HFFc6 (cell line): Measurements from ENCODE around the gene EPB41L3. TPM values are rescaled to one million over a fixed set of nuclear protein-coding genes. Genes with fewer than 3 reads are reported as not detected.
"Not testable (repeated sequence)": the region's sequence is repeated elsewhere in the genome, so short reads cannot be mapped to it uniquely, and the experiment has no call there.

Source experiments
- DNase-seq: peaks from one replicate; pipeline ENCODE4 v3.0.0-alpha.2; 2018
- H3K27ac Mint-ChIP-seq: 2 replicates; pipeline ENCODE4 v1.8.0; 2020; ENCODE audit warnings: mild to moderate bottlenecking, mixed read lengths
- H3K27me3 Mint-ChIP-seq: 2 replicates; pipeline ENCODE4 v1.8.0; 2021; ENCODE audit warnings: mild to moderate bottlenecking, moderate library complexity, mixed read lengths; ENCODE audit not compliant: insufficient read depth
- H3K36me3 Mint-ChIP-seq: 2 replicates; pipeline ENCODE4 v1.8.0; 2021; ENCODE audit warnings: low read depth, mixed read lengths
- H3K4me1 Mint-ChIP-seq: 2 replicates; pipeline ENCODE4 v1.8.0; 2020; ENCODE audit warnings: low read depth, mixed read lengths
- H3K4me3 Mint-ChIP-seq: 2 replicates; pipeline ENCODE4 v1.8.0; 2020; ENCODE audit warnings: mild to moderate bottlenecking, moderate library complexity, mixed read lengths
- H3K9me3 Mint-ChIP-seq: 2 replicates; pipeline ENCODE4 v1.8.0; 2020; ENCODE audit warnings: mild to moderate bottlenecking, mixed read lengths
- total RNA-seq, 6 experiments: library from RNA; stranded (reverse); fragmentation: NEBNext Ultra II Directional; extraction: Animal tissue kit (Norgen Biotek cat#: 25700); gene quantifications; 2 replicates in 1 of 6; 3 replicates in 5 of 6; pipeline ENCODE4 v1.2.3, GENCODE V29; 2021
- TF ChIP-seq, protein P1 (sequence below): fragments of 200-600 bp; sonication (generic); IDR thresholded peaks from 2 replicates; pipeline ENCODE4 v1.5.0; 2021; ENCODE audit warnings: antibody characterized with exemption, mild to moderate bottlenecking

Gene EPB41L3
- total RNA-seq, 6 experiments from 2014 or later = 1.3 to 17.0 (median 1.8) TPM

DNA sequence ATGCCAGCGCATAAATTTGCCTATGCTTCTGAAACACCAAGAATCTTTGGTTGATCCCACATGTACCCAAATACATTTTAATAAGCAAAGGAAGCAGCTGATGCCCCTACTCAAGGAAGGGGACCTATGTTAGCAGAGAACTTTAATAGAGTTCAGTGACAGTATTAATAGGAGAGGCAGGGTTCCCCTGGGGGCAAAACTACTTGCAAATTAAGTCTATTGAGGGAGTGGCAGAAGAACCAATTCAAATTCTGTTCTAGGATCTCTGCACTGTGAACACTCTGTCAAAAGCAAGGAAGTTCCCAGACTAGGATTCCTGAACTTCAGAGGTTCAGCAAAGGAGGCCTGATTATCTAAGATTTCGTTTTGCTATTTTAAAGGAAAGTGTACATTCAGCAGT lies 47.5 kb downstream of the EPB41L3 start:
- Mint-ChIP-seq H3K36me3 (peaks cover 5% of the 10 kb centered on the region; the same call in 1 of the 2 replicates), H3K27ac (no peak overlapping the region), H3K4me1 (no peaks in the 10 kb centered on the region), H3K4me3 (no peak overlapping the region), H3K9me3 (peaks cover 28% of the 10 kb centered on the region), H3K27me3 (peaks cover 1% of the 10 kb centered on the region)
- TF ChIP-seq, protein P1, sequence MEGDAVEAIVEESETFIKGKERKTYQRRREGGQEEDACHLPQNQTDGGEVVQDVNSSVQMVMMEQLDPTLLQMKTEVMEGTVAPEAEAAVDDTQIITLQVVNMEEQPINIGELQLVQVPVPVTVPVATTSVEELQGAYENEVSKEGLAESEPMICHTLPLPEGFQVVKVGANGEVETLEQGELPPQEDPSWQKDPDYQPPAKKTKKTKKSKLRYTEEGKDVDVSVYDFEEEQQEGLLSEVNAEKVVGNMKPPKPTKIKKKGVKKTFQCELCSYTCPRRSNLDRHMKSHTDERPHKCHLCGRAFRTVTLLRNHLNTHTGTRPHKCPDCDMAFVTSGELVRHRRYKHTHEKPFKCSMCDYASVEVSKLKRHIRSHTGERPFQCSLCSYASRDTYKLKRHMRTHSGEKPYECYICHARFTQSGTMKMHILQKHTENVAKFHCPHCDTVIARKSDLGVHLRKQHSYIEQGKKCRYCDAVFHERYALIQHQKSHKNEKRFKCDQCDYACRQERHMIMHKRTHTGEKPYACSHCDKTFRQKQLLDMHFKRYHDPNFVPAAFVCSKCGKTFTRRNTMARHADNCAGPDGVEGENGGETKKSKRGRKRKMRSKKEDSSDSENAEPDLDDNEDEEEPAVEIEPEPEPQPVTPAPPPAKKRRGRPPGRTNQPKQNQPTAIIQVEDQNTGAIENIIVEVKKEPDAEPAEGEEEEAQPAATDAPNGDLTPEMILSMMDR = no peak
- no peak for DNase-seq

DNA sequence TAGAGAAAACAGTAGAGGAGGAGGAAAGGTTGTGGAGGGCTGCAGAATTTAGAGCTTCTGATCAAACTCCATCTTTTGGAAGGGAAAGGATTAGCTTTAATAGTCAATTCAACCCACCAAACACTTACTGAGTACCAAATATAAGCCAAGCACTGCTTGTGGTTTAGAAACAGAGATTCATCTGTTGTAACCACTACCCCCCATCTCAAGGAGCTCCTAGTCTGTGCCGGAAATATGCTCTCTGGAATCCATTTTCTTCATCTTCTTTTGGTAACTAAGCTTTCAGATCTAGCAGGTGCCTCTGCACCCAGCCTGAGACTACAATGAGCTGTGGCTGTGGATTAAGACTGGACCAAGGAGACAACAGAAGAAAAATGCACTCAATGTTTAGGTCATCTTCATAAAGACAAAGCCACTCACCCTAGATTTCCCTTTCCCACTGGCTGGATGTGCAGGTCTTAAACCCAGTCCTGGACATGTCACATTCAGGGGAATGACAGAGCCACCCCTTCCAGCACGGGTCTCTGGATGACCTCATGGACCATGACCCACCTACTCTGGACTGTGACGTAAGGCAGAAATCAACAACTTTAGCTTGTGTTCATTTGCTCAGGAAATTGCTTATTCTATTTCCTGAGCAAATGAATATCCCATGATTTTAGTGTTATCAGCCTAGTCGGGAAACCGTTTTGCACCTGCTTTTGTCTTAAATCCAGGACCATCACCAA lies 52.9 kb downstream of the EPB41L3 start:
- Mint-ChIP-seq H3K9me3 (peaks cover 38% of the 10 kb centered on the region), H3K4me1 (no peaks in the 10 kb centered on the region), H3K27ac (no peak overlapping the region), H3K4me3 (no peak overlapping the region), H3K36me3 (no peaks in the 10 kb centered on the region), H3K27me3 (no peaks in the 10 kb centered on the region)
- TF ChIP-seq, protein P1 = no peak
- DNase-seq = no peak

DNA sequence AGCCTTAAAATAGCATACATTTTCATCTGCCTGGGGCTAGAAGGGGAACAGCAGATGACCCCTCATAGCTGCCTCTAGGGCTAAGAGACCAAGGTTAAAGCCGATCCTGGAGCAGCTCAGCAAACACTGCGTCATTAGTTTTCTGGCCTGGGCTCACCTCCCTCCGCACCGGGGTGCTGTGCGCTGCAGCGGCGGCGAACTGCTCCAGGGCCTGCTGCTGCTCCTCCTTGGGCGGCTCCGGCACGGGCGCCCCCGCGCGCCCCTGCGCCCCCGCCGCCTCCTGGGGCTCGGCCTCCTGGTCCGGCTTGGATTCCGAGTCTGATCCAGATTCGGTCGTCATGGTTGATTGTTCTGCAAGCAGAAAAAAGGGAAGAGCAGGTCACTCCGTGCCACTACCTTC lies 55.0 kb downstream of the EPB41L3 start:
- Mint-ChIP-seq H3K4me1 (no peaks in the 10 kb centered on the region), H3K9me3 (peaks cover 45% of the 10 kb centered on the region), H3K36me3 (no peaks in the 10 kb centered on the region), H3K27me3 (no peaks in the 10 kb centered on the region), H3K27ac (no peak overlapping the region), H3K4me3 (no peak overlapping the region)
- TF ChIP-seq, protein P1 = no peak
- DNase-seq = no peak

DNA sequence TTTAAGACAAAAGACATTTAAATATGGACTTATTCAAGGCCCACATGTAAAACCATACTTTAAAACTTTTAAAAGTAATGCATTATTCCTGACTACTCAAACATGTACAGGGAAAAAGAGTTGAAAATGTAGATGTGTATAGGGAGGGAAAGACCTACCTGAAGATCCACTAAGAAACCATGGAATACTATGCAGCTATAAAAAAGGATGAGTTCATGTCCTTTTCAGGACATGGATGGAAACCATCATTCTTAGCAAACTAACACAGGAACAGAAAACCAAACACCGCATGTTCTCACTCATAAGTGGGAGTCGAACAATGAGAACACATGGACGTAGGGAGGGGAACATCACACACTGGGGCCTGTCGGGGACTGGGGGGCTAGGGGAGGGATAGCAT lies 55.8 kb downstream of the EPB41L3 start:
- H3K36me3 Mint-ChIP-seq, H3K4me1 Mint-ChIP-seq, H3K27me3 Mint-ChIP-seq, H3K27ac Mint-ChIP-seq, DNase-seq, H3K4me3 Mint-ChIP-seq: not testable (repeated sequence)
- peaks cover 49% of the 10 kb centered on the region for H3K9me3 Mint-ChIP-seq

DNA sequence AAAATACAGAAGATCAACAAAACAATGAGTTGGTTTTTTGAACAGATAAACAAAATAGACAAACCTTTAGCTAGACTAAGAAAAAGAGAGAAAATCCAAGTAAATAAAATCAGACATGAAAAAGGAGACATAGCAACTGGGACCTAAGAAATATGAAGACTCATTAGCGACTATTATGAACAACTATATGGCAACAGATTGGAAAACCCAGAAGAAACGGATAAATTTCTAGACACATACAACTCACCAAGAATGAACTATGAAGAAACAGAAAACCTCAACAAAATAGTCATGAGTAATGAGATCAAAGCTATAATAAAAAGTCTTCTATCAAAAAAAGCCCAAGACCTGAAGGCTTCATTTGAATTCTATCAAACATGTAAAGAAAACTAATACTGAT lies 59.3 kb downstream of the EPB41L3 start:
- H3K27ac Mint-ChIP-seq = no peak overlapping the region
- H3K4me3 Mint-ChIP-seq = no peak overlapping the region
- H3K27me3 Mint-ChIP-seq = no peaks in the 10 kb centered on the region
- H3K9me3 Mint-ChIP-seq = peaks cover 55% of the 10 kb centered on the region
- peaks cover 6% of the 10 kb centered on the region; the same call in 1 of the 2 replicates for H3K36me3 Mint-ChIP-seq
- TF ChIP-seq, protein P1 = no peak
- no peaks in the 10 kb centered on the region for H3K4me1 Mint-ChIP-seq
- DNase-seq = no peak

DNA sequence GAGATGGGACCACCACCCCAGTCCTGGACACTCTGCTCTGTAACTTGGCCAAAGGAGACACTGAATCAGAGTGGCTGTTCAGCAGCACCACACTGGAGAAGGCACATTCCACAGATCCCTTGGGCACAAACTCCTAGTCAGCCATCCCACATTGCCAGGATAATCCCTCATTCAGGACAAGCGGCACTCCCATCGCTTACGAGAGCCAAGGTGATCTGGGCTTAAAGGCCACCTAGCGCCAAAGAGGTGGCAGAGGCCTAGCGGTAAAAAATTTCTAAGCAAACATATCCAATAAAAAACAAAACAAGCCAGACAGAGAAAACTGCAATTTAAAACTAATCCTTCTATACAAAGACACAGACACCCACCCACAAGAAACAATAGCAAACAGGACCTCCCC lies 62.2 kb downstream of the EPB41L3 start:
- Mint-ChIP-seq H3K27me3 (peaks cover 2% of the 10 kb centered on the region; the same call in 1 of the 2 replicates), H3K27ac (no peak overlapping the region), H3K36me3 (peaks cover 11% of the 10 kb centered on the region), H3K9me3 (peaks cover 50% of the 10 kb centered on the region), H3K4me1 (no peaks in the 10 kb centered on the region), H3K4me3 (no peak overlapping the region)
- TF ChIP-seq, protein P1 = no peak
- no peak for DNase-seq
